Karpas-422 (cell line): Measurements from ENCODE around the gene GAL3ST2. TPM values are rescaled to one million over a fixed set of nuclear protein-coding genes. Genes with fewer than 3 reads are reported as not detected.
"Not testable (repeated sequence)": the region's sequence is repeated elsewhere in the genome, so short reads cannot be mapped to it uniquely, and the experiment has no call there.

Experiments
- DNase-seq: peaks from one replicate; pipeline ENCODE4 v3.0.0-alpha.2; 2015
- H2AFZ ChIP-seq: fragments of 200-600 bp; sonication (generic); 2 replicates; pipeline ENCODE4 v1.6.1; 2014; ENCODE audit warnings: antibody characterized with exemption, low read length, mixed read lengths
- H3K27ac ChIP-seq: fragments of 200-600 bp; sonication (generic); 2 replicates; pipeline ENCODE4 v1.5.1; 2014; ENCODE audit warnings: mild to moderate bottlenecking, low read length, moderate library complexity
- H3K27me3 ChIP-seq: fragments of 200-600 bp; sonication (generic); 2 replicates; pipeline ENCODE4 v1.6.1; 2014; ENCODE audit warnings: low read length, mixed read lengths
- H3K36me3 ChIP-seq: fragments of 200-600 bp; sonication (generic); 2 replicates; pipeline ENCODE4 v1.6.1; 2014; ENCODE audit warnings: low read length, mixed read lengths; ENCODE audit not compliant: insufficient read depth
- H3K4me1 ChIP-seq: fragments of 200-600 bp; sonication (generic); 2 replicates; pipeline ENCODE4 v1.6.1; 2014; ENCODE audit warnings: mild to moderate bottlenecking, low read length, mixed read lengths
- H3K4me2 ChIP-seq: fragments of 200-600 bp; sonication (generic); 2 replicates; pipeline ENCODE4 v1.6.1; 2014; ENCODE audit warnings: low read length, low read depth, mild to moderate bottlenecking; ENCODE audit not compliant: poor library complexity, severe bottlenecking
- H3K4me3 ChIP-seq: fragments of 200-600 bp; sonication (generic); 2 replicates; pipeline ENCODE4 v1.5.1; 2014; ENCODE audit warnings: mild to moderate bottlenecking, antibody characterized with exemption, low read length, mixed read lengths
- H3K79me2 ChIP-seq: fragments of 200-600 bp; sonication (generic); 2 replicates; pipeline ENCODE4 v1.6.1; 2014; ENCODE audit warnings: mild to moderate bottlenecking, low read length, mixed read lengths
- H3K9ac ChIP-seq: fragments of 200-600 bp; sonication (generic); 2 replicates; pipeline ENCODE4 v1.6.0; 2014; ENCODE audit warnings: low read length
- H3K9me2 ChIP-seq: fragments of 200-600 bp; sonication (generic), shearing (Covaris generic); replicated peaks from 2 replicates; pipeline ENCODE4 v1.6.0; 2014; ENCODE audit warnings: mild to moderate bottlenecking, low read length, moderate library complexity; ENCODE audit not compliant: insufficient read depth
- H3K9me3 ChIP-seq: fragments of 300-700, 200-600 bp; sonication (generic); 2 replicates; pipeline ENCODE4 v1.6.1; 2014; ENCODE audit warnings: low read length, mixed read lengths
- H4K20me1 ChIP-seq: fragments of 200-600 bp; sonication (generic); 2 replicates; pipeline ENCODE4 v1.6.1; 2014; ENCODE audit warnings: mild to moderate bottlenecking, antibody characterized with exemption, low read length, low read depth; ENCODE audit not compliant: insufficient read depth
- total RNA-seq: library from RNA; depleted of rRNA; stranded (reverse); fragments of >200 nt; shearing (Covaris generic); gene quantifications from 2 replicates; pipeline ENCODE4 v1.2.3, GENCODE V29; 2014; ENCODE audit warnings: low replicate concordance

GAL3ST2 gene
- total RNA-seq, 1 experiment from 2014 or later, result not detected

GRCh38 chr2:241815477-241816430 is 39.1 kb downstream of the GAL3ST2 start:
- Histone ChIP-seq H3K27ac (no peak overlapping the region), H3K4me2 (no peak overlapping the region), H3K4me1 (no peaks in the 10 kb centered on the region), H3K79me2 (no peaks in the 10 kb centered on the region), H3K36me3 (no peaks in the 10 kb centered on the region), H3K4me3 (no peak overlapping the region), H2AFZ (no peak overlapping the region), H4K20me1 (no peaks in the 10 kb centered on the region), H3K9ac (no peak overlapping the region), H3K9me2 (no peaks in the 10 kb centered on the region), H3K9me3 (no peaks in the 10 kb centered on the region), H3K27me3 (no peaks in the 10 kb centered on the region)
- no peak for DNase-seq

GRCh38 chr2:241816431-241817121 is 40.0 kb downstream of the GAL3ST2 start:
- Histone ChIP-seq H3K4me1 (no peaks in the 10 kb centered on the region), H3K9me2 (no peaks in the 10 kb centered on the region), H3K79me2 (no peaks in the 10 kb centered on the region), H4K20me1 (no peaks in the 10 kb centered on the region), H3K27me3 (no peaks in the 10 kb centered on the region), H3K9ac (no peak overlapping the region), H3K4me2 (no peak overlapping the region), H3K36me3 (no peaks in the 10 kb centered on the region), H3K4me3 (no peak overlapping the region), H3K9me3 (no peaks in the 10 kb centered on the region), H3K27ac (no peak overlapping the region), H2AFZ (no peak overlapping the region)
- no peak for DNase-seq

GRCh38 chr2:241817126-241817820 is 40.7 kb downstream of the GAL3ST2 start:
- no peak overlapping the region for H3K4me2 ChIP-seq
- H2AFZ ChIP-seq, result no peak overlapping the region
- H3K27ac ChIP-seq, result no peak overlapping the region

GRCh38 chr2:241817821-241818215 is 41.2 kb downstream of the GAL3ST2 start:
- not testable (repeated sequence) for H3K36me3 ChIP-seq, H3K27me3 ChIP-seq, H3K4me1 ChIP-seq, H3K4me2 ChIP-seq, H3K9ac ChIP-seq, H4K20me1 ChIP-seq, H3K27ac ChIP-seq, H2AFZ ChIP-seq, H3K9me3 ChIP-seq, H3K4me3 ChIP-seq, H3K79me2 ChIP-seq, DNase-seq, H3K9me2 ChIP-seq

More at GRCh38 chr2:241817126-241817820, 40.7 kb downstream of the GAL3ST2 start:
- Histone ChIP-seq H3K36me3 (no peaks in the 10 kb centered on the region), H3K9ac (no peak overlapping the region), H4K20me1 (no peaks in the 10 kb centered on the region), H3K27me3 (no peaks in the 10 kb centered on the region), H3K4me3 (no peak overlapping the region), H3K9me2 (no peaks in the 10 kb centered on the region), H3K9me3 (no peaks in the 10 kb centered on the region), H3K79me2 (no peaks in the 10 kb centered on the region), H3K4me1 (no peaks in the 10 kb centered on the region)
- DNase-seq, result no peak

GRCh38 chr2:241818229-241818942 is 41.8 kb downstream of the GAL3ST2 start:
- no peak overlapping the region for H2AFZ ChIP-seq
- H3K79me2 ChIP-seq, result no peaks in the 10 kb centered on the region
- no peaks in the 10 kb centered on the region for H3K36me3 ChIP-seq
- no peaks in the 10 kb centered on the region for H3K9me2 ChIP-seq
- H3K4me1 ChIP-seq, result no peaks in the 10 kb centered on the region
- H3K9ac ChIP-seq, result no peak overlapping the region
- H4K20me1 ChIP-seq, result no peaks in the 10 kb centered on the region
- no peaks in the 10 kb centered on the region; the same call in 1 of the 2 replicates for H3K9me3 ChIP-seq
- no peak overlapping the region for H3K4me3 ChIP-seq
- no peak overlapping the region for H3K4me2 ChIP-seq
- no peak for DNase-seq
- H3K27ac ChIP-seq, result no peak overlapping the region
- no peaks in the 10 kb centered on the region for H3K27me3 ChIP-seq

- H3K4me1 ChIP-seq, result no peaks in the 10 kb centered on the region
- no peaks in the 10 kb centered on the region for H4K20me1 ChIP-seq
- no peaks in the 10 kb centered on the region for H3K9me2 ChIP-seq
- no peak overlapping the region for H3K27ac ChIP-seq
- H3K27me3 ChIP-seq, result no peaks in the 10 kb centered on the region
- no peak overlapping the region for H3K4me2 ChIP-seq
- H3K9ac ChIP-seq, result no peak overlapping the region
- H3K9me3 ChIP-seq, result no peaks in the 10 kb centered on the region; the same call in 1 of the 2 replicates
- no peak for DNase-seq
- no peaks in the 10 kb centered on the region for H3K36me3 ChIP-seq
- no peak overlapping the region for H3K4me3 ChIP-seq
- H3K79me2 ChIP-seq, result no peaks in the 10 kb centered on the region
- H2AFZ ChIP-seq, result no peak overlapping the region
These were observed 42.3 kb downstream of the GAL3ST2 start for GRCh38 chr2:241818943-241819270.

GRCh38 chr2:241819947-241820624 is 43.5 kb downstream of the GAL3ST2 start:
- H3K4me2 ChIP-seq, H3K9me3 ChIP-seq, H3K27me3 ChIP-seq, H3K9me2 ChIP-seq, H3K4me3 ChIP-seq, H3K27ac ChIP-seq, DNase-seq, H3K9ac ChIP-seq, H3K4me1 ChIP-seq, H3K36me3 ChIP-seq, H3K79me2 ChIP-seq, H2AFZ ChIP-seq, H4K20me1 ChIP-seq: not testable (repeated sequence)
